ENCODE results near the gene PID1. TPM values are rescaled to one million over a fixed set of nuclear protein-coding genes. Genes with fewer than 3 reads are reported as not detected.

PID1 gene
- total RNA-seq, 1 donor from 2014 or later = 46.2 TPM

DNA sequence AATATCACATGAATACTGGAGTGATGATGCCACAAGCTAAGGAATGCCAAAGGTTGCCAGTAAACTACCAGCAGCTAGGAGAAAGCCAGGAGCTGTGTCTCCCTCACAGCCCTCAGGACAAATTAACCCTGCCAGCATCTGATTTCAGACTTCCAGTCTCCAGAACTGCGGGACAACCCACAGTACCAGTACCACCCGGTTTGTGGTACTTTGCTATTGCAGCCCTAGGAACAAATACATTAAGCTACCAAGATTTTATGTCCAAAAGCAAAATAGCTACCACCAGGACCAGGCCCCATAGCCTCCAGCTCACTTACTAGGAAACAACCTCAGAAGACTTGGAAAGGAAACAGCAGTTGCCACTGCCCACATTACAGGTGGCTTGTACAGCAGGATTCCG lies 10.0 kb downstream of the PID1 start:
- no peak for DNase-seq

DNA sequence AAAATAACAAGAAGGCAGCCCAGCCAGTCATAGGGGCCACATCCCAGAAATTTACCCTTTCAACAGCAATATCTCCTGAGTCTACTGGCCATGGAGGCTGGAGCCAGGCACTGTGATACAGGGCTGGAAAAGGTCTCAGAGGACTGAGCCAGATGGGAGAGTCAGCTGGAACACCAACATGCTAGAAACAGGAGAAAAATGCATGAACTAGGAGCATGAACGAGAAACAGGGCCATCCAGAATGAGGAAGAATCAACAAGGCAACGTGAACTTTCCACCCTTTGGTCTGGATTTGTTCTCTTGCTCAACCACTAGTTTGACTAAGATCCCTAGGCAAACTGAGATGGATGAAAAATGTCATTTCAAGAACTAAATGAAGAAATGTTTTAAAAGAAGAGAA lies 13.1 kb downstream of the PID1 start:
- no peak for DNase-seq

DNA sequence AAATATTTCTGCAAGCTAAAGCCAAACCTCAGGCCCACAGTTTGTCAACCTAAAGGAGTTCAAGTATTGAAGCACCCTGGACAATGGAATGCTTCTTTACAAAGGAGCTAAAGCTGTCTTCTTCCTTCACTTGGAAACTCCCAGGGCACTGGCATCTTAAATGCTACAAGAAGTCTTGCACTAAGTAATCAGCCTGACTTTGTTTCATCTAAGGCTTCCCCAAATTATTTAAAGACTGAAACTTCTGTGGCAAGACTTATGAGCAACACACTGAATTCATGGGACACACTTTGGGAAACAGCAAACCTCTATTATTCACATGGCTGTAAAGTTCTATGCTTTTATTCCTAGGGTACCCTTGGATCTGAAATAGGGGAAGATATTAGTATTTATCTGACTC lies 14.7 kb downstream of the PID1 start:
- no peak for DNase-seq

DNA sequence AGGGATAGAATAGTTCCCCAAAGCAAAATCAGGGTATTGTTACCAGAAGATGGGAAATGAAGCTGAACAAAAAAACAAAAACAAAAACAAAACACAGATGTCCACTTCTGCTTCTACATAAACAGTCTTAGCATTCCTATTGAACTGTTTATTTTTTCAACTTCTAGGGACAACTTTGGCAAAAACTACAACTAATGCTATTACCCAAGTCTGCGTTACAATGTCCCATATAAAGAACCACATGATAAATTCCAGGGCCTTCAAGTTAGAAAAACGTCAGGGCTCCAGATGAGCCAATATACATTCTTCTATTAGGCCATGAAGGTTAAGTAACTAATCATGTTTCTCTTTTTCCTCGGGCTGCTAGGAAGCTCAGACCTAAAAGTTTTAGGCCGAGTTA lies 16.9 kb downstream of the PID1 start:
- no peak for DNase-seq

DNA sequence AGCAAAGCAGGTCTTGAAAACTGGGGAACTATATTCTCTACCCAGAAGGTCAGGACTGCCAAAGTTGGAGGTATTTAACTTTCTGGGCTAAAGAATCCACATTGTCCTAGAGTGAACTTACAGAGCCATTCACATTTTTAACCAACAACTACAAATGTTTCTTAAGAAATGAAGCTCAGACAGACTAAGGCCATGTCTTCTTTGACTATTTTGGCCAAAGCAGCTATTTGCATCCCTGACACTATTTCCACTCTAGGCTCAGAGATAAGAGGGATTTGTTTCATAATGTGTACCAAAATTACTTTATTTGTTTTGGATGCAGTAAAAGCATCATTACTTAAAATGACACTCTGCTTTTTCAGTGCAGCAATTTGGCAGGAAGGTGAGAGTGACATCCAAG lies 18.1 kb downstream of the PID1 start:
- DNase-seq = no peak

DNA sequence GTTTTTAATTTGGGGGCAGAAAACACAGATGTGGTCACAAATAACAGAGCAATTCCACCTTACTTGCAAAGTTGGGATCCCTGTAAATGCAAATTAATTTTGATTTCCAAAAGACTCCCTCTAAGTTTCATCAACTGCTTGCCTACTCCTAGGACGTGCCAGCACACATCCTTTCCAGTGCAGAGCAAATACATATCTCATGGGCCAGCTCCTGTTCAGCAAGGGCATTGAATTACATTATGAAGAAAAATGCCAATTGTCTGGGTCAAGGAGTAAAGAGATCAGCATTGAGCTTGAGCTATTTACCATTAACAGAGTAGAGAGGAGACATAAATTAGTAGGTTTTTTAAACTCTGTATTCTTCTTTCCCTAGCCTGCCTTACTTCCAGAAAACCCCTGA lies 18.8 kb downstream of the PID1 start:
- no peak for DNase-seq

DNA sequence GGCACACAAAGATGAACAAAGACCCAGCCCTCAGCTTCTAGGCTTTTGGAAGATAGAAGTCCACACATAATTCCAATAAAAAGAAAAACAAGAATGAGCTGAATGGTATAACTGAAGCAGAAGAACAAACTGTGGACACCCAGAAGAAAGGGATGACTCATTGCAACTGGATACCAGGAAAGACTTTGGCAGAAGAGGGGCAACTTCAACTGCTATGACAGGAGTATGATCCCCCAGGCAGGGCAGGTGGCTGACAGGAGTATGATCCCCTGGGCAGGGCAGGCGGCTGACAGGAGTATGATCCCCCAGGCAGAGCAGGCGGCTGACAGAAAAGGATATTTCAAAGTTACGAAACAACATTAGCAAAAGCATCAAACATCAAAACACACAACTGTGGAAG lies 21.6 kb downstream of the PID1 start:
- DNase-seq = no peak

DNA sequence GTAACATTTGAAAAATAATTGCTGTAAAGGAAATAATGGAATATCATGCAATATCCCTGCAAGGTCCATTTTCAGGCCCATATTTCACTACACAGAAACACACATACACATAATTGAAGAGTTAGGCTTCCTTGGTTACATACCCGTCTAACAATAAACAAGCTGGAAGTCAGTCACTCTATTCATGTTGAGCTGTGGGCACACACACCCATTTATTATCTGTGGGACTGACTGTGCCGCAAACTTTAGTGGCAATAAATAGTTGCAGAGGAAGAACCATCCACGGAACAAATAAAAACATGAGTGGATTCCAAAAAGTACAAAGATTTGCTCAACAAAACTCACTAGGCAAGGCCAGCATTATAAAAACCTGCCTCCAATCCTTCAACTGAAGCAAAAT lies 24.8 kb downstream of the PID1 start:
- no peak for DNase-seq

DNA sequence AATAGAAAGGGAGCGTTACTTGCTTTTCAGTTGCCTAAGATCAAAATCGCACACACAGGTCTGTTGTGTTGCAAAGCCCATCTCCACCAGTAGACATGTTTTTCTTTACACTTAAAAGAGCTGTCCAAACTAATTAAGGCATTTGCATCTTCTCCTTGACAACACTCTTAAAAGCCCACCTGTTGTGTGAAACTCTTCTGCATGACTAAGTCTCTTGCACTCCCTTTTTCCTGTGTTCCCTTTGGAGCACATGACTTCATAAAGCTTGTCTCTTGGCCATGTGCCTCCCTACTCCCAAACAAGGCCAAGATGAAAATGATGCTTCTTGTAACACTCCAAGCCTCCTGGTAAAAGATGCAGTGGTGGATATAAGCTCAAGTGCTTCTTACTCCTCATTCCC lies 26.1 kb downstream of the PID1 start:
- no peak for DNase-seq

DNA sequence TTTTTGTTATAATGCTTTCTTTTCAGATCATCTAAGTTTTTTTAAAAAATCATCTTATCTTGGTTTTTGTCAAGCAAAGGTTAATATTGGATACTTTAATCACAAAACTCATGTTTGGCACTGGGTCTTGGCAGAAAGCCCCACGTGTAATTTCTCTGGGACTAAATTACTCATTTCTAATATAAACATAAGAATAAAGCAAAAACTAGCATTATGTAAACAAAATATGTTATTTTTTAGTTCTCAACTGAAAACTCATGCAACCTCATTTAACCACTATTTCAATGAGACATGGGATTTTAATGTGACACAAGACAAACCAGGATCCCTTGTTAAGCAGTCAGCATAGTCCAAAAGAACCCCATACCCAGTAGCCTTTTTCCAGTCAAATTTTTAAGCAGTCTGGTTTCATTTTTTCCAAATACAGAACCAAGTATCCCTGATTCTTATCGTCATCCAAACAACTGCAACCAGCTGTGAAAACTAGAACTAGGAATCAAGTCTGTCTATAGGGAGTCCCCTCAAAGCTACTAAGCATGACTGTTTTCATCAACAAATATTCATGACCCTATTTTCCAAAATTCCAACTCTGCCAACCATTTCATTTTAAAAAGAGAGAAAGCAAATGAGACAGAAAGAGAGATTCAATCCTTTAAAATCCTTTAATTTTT lies 27.1 kb downstream of the PID1 start:
- no peak for DNase-seq

DNA sequence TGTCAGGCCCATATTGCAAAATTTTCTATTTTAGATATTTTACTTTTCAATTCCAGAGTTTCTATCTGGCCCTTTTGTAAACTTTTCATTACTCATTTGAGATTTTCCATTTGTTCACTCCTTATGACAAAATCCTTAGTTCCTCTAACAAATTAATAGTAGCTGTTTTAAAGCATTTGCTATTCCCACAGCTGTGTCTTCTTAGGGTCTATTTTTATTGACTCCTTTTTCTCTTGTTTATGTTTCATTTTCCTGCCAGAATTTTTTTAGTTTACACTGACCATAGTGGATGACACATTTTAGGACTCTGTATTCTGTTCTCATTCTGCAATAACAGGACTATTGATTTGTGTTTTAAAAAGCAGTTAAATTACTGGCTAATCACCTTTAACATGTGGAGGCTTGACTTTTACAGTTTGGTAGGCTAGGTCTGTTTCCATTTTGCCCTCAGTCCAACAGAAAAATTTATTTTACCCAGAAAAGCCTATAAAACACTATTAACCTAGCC lies 30.0 kb downstream of the PID1 start:
- no peak for DNase-seq

DNA sequence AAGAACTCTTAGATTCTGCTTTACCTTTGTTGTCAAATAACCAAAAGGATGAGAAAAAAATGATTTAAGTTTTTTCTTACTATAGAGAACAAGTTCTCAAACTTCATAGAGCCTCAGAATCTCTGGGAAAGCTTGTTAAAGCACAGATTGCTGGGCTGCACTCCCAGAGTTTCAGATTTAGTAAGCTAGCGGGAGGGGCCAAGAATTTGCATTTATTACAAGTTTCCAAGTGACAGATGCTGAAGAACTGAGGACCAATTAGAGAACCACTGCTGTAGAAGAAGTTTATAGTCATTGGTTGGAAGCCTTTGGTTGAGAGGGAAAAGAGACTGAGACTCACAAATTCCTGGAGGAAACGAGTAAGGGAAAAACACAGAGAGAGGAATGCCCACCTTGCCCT lies 32.1 kb downstream of the PID1 start:
- no peak for DNase-seq

DNA sequence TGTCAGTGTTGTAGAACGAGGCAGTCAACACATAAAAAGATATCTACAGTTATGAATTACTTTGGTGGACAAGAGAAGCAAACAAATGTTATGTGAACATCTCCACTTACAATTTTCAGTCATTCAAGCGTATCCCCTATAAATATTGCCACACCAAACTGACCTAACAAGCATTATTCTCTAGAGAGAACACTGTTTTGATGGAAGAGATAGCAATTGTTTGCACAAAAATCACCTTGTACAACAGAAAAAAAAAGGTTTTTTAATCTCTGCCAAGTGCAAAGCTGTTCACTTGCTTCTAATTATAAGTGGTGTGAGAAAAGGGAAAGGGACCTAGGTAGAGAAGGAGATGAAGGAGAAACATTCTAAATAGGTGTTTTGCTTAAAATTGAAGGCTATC lies 33.8 kb downstream of the PID1 start:
- no peak for DNase-seq

DNA sequence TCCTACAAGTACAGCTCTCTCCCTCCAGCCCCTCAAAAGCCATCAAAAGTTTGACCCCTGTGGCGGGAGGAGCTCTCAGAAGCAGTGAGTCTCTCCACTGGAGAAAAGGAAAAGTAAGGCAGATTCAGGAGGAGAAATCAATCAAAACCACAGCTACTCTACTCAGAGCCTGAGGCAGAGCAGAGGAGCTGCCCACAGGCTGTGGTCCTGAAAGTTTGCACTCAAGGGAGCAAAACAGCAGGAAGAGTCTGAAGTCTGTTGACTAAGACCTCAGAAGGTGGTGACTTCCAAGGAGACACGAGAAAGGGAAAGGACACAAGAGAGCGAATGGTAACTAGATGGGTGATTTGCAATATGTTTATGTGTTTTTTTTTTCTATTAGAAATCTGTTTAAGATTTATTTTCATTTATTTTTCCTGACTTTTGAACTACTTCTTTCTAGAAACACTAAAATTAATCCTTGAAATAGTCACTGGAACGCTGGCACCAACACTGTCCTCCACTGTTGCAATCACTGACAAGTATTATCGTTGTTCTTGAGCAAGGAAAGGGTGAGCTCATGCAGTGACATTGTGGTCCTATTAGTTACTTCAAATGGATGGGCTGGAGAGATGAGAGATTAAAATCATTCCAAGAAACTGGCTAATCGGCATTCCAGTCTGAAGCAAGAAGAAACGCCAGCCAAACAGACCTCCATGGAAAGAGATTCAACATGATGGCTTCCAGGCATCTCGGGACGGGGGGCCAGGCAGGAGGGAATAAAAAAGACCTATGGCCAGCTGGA lies 35.8 kb downstream of the PID1 start:
- no peak for DNase-seq

DNA sequence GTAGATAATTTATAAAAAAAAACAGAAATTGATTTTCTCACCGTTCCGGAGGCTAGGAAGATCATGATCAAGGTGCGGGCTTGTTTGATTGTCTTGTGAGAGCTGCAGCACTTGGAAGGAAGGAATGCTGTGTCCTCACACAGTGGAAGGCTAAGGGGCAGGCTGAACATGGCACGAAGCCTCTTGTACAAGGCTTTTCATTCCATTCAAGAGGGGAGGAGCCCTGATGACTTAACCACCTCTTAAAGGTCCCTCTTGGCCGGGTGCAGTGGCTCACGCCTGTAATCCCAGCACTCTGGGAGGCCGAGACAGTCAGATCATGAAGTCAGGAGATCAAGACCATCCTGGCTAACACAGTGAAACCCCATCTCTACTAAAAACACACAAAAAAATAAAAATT lies 39.2 kb downstream of the PID1 start:
- DNase-seq = no peak

DNA sequence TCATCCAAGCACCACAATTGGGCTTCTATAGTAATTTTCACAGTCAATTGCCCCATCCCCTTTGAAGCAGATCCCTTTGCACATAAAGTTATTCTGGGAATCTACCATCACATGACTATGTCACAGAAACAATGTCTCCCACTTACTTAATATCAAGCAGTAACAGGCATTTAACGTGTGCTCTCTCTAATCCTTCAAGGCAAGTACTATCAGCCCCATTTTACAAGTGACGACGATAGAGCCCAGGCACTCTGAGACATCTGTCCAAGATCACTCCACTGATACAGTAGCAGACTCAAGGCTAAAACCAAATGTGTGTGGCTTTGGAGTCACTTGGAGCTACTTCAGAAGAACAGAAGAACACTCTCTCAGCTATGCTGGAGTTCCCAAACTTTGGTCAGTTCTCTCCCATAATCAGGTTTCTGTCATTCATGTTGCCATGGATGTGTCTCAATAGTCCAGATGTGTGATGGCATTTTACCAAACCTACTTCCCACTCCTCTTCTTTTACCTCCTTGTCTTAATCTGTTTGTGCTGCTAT lies 39.7 kb downstream of the PID1 start:
- DNase-seq = no peak

DNA sequence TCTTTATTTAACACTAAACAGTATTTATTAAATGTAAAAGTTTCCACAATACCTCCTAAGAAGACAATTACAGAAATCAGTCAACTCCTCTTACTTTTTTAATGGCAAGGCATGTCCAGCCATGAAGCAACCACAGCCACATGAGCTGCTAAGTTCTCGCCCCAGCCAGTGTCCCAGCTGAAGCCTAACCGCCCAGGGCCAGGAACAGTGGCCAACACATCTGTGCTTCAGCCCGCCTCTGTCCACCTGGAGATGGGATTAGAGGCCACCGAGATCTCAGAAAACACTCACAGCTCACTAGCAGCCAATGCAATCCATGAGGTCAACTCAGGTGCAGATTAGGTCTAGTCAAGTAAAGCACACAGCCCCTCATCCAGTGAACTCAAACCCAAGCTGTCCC lies 40.2 kb downstream of the PID1 start:
- no peak for DNase-seq

DNA sequence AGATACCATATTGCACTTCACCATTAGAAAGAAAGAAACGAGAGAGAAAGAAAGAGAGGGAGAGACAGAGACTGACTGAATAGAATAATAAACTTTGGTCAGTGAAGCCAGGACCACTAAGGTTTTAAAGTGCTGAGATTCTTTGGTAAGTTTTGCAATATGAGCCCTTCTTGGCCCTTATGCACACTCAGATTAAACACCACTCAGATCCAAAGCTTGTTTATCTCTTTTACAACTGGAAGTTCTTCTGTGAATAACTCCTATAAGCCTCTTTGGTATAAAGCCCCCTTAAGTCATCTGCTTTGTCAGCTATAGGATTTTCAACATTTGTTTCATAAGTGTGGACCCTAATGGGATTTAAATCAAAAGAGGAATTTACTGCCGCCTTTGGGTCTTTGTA lies 40.8 kb downstream of the PID1 start:
- no peak for DNase-seq

DNA sequence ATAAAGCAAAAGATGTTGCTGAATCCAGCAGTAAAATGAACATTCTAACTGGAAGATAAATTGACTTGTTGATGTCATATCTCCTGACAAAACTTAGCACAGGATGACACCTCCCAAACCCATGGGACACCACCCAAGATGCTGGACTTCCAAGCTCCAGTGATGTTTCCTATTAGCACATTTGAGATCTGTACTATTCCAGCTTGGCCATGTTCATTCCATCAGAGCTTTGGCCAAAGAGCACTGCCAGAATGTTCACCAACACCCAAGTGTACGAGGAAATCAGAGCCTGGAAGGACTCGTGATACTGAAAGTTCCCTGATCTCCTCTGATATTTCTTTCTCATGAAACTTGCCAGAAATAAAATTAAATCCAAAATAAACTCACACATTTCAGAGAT lies 44.7 kb downstream of the PID1 start:
- no peak for DNase-seq

DNA sequence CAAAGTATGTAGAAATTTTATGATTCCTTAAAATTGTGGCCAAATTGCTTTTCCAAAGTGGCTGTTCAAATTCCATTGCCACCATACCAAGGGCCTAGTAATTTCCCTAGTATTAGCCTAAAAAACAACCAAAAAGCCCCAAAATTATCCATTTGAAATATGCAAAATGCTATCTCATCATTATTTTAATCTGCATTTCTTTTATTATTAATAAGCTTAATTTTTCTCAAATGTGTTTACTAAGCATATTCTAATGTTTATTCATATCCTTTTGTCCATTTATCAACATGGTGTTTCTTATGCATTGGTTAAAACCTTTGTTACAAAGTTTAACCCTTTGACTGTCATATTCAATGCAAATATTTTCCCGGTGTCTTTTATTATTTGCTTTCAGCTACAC lies 48.0 kb downstream of the PID1 start:
- no peak for DNase-seq

DNA sequence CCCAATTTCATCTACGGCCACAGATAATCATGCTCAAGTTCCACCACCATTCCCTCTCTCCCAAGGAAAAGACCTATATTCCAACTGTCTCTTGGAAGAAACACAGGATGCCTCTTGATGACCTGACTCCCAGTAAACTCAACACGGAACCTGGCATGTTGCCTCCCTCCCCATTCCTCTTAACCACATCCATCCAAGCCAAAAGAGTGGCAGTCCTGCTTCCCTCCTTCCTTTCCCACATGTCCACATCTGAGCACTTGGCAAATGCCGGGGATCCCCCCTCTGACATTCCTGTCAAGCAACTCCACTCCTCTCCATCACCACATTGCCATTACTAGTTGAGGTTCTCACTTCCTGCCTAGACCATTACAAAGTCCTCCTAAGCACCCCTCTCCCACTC lies 49.4 kb downstream of the PID1 start:
- DNase-seq = no peak

DNA sequence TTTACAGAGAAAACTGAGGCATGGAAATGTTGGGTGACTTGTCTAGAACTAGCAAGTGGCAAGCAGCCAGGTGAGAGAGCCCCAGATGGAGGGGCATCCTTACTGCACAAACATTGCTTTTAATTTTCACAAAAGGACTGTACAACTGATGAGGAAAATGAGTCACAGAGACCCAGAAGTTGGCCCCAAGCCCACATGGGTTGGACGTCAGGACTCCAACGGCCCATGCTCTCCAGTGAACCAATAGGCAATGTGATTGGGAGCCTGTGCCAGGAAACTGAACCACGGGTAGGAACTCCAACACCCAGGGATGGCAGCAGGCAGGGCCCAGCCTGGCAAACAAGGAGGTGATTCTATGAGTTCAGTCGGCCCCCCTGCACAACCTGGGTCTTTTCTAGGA lies 50.8 kb downstream of the PID1 start:
- no peak for DNase-seq

DNA sequence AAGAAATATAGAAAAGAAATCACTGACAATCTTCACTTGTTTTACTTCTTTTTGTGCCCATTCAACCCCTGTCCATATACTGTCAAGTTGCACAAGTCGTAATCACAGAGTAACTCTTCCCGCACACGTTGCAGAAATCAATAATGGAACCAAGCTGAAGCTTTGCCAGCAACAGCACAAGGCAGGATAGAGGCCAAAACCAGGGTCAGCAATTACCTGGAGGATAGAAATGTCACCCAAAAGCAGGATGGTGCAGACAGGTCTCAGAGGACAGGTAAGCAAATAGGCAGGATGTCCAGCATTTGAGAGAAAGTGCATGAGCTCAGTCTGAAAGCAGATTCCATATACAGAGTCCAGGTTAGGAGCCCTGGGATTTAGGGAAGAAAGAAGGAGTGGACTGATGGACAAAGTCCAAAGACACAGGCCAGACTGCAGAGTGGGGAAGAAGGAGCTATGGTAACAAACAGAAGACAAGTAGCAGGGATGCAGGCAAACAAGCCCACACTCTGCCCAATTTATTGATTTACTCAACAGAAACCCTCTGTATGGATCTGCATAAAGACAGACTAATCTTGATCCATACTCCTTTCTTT lies 52.7 kb downstream of the PID1 start:
- DNase-seq = no peak

DNA sequence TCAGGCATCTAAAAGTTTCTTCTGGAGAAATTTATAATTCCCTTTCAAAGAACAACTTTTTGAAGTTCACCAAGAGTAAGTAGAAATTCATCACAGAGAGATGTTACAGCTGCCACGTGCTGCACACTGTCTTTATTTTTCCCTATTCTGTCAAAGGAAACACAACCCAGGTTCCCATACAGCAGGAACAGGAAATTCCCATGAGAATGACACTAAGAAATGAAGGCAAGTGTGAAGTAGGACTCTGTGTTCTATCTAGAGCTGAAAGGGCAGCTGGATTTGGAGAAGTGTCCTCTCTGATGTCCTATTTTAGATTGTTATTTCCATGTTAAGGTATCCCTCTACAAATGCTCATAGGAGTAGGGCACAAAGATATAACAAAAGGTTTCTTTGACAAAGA lies 58.8 kb downstream of the PID1 start:
- no peak for DNase-seq
